Type B pancreatic cell (in vitro differentiated cells): ENCODE results near the gene COX6B1. TPM values are rescaled to one million over a fixed set of nuclear protein-coding genes. Genes with fewer than 3 reads are reported as not detected.
A peak's percentile ranks its signal among the peaks of the same experiment; 100 is the strongest.

ENCODE experiments used
- DNase-seq: peaks from one replicate; pipeline ENCODE4 v3.0.0; 2021; ENCODE audit warnings: mixed read lengths; ENCODE audit not compliant: unreplicated experiment; ENCODE audit errors: extremely low spot score
- H3K27ac Mint-ChIP-seq: 2 replicates; pipeline ENCODE4 v1.8.0; 2021; ENCODE audit warnings: mild to moderate bottlenecking, mixed read lengths
- H3K27me3 Mint-ChIP-seq: 2 replicates; pipeline ENCODE4 v1.8.0; 2021; ENCODE audit warnings: mixed read lengths
- H3K36me3 Mint-ChIP-seq: 2 replicates; pipeline ENCODE4 v1.8.0; 2021; ENCODE audit warnings: mixed read lengths
- H3K4me1 Mint-ChIP-seq: one replicate; pipeline ENCODE4 v1.8.0; 2021; ENCODE audit warnings: mixed read lengths; ENCODE audit not compliant: unreplicated experiment
- H3K4me3 Mint-ChIP-seq: 2 replicates; pipeline ENCODE4 v1.8.0; 2021; ENCODE audit warnings: mild to moderate bottlenecking, mixed read lengths
- H3K9me3 Mint-ChIP-seq: 2 replicates; pipeline ENCODE4 v1.8.0; 2021; ENCODE audit warnings: mixed read lengths
- total RNA-seq: library from RNA; stranded (reverse); gene quantifications from 2 replicates; pipeline ENCODE4 v1.2.1, GENCODE V29; 2021; ENCODE audit warnings: low replicate concordance
- TF ChIP-seq, protein P1 (sequence below): fragments of 200-600 bp; sonication (generic); conservative IDR thresholded peaks from 2 replicates; pipeline ENCODE4 v1.5.0; 2021; ENCODE audit warnings: antibody characterized with exemption, mild to moderate bottlenecking

The COX6B1 gene
- total RNA-seq, 1 donor from 2014 or later = 408 TPM

- no peak overlapping the region for H3K4me3 Mint-ChIP-seq
- DNase-seq = no peak
- peaks cover 5% of the 10 kb centered on the region for H3K4me1 Mint-ChIP-seq
- no peaks in the 10 kb centered on the region for H3K36me3 Mint-ChIP-seq
- peaks cover 8% of the 10 kb centered on the region for H3K9me3 Mint-ChIP-seq
- no peak overlapping the region for H3K27ac Mint-ChIP-seq
- TF ChIP-seq, protein P1, sequence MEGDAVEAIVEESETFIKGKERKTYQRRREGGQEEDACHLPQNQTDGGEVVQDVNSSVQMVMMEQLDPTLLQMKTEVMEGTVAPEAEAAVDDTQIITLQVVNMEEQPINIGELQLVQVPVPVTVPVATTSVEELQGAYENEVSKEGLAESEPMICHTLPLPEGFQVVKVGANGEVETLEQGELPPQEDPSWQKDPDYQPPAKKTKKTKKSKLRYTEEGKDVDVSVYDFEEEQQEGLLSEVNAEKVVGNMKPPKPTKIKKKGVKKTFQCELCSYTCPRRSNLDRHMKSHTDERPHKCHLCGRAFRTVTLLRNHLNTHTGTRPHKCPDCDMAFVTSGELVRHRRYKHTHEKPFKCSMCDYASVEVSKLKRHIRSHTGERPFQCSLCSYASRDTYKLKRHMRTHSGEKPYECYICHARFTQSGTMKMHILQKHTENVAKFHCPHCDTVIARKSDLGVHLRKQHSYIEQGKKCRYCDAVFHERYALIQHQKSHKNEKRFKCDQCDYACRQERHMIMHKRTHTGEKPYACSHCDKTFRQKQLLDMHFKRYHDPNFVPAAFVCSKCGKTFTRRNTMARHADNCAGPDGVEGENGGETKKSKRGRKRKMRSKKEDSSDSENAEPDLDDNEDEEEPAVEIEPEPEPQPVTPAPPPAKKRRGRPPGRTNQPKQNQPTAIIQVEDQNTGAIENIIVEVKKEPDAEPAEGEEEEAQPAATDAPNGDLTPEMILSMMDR = no peak
- H3K27me3 Mint-ChIP-seq = no peaks in the 10 kb centered on the region
Measured at GRCh38 chr19:35609851-35610353, 38.2 kb upstream of the COX6B1 start.

- TF ChIP-seq, protein P1 = peak; percentile 20
- peak overlapping the region; percentile 92 for H3K4me3 Mint-ChIP-seq
- peak overlapping the region; percentile 90 for H3K27ac Mint-ChIP-seq
- H3K9me3 Mint-ChIP-seq = peaks cover 8% of the 10 kb centered on the region
- no peaks in the 10 kb centered on the region for H3K27me3 Mint-ChIP-seq
- H3K4me1 Mint-ChIP-seq = peaks cover 5% of the 10 kb centered on the region
- no peak for DNase-seq
- no peaks in the 10 kb centered on the region for H3K36me3 Mint-ChIP-seq
Measured at GRCh38 chr19:35612224-35612558, 35.9 kb upstream of the COX6B1 start.

DNA sequence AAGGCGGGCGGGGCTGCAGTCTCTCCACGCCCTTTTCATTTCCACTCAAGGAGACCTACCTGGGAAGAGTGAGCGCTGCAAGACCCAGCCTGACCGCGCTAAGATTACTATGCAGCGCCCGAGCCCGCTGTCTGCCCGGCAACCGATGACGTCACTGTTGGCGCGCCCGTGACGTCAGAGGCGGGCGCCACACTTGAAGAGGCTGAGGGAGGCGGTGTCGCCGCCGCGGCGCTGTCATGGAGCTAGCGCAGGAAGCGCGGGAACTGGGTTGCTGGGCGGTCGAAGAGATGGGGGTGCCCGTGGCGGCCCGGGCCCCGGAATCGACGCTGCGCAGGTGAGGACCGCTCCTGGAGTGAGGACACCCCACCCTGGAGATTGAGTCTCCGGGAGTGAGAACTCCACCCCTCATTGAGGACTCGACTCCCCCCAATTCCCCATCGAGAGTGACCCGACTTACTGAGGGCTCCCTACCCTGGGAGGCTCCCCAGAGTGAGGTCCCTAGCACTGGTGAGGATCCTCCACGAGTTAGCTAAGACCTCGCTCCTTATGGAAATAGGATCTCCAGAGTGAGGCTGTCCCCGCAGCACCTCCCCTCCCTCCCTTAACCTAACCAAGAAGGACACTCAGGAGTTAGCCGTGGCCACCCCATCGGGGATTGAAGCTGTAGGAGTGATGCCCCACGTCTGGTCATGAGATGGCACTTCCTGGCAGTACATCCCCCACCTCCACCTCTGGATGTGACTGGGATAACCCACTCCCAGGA, 35.4 kb upstream of the COX6B1 start, which contains the start of gene HAUS5:
Gene HAUS5 (plus strand): TSS at position 177 of the 763 bp plus-strand sequence. CDS start 60 bp downstream, at position 237.
- peak within 1 kb of the TSS; percentile 92 for H3K4me3 Mint-ChIP-seq
- H3K36me3 Mint-ChIP-seq = no peaks in the 10 kb centered on the region
- H3K27me3 Mint-ChIP-seq = no peaks in the 10 kb centered on the region
- H3K9me3 Mint-ChIP-seq = peaks cover 4% of the 10 kb centered on the region
- H3K4me1 Mint-ChIP-seq = peaks cover 5% of the 10 kb centered on the region
- DNase-seq = peak; percentile 97
- TF ChIP-seq, protein P1 = no peak
- H3K27ac Mint-ChIP-seq = peak within 1 kb of the TSS; percentile 90

DNA sequence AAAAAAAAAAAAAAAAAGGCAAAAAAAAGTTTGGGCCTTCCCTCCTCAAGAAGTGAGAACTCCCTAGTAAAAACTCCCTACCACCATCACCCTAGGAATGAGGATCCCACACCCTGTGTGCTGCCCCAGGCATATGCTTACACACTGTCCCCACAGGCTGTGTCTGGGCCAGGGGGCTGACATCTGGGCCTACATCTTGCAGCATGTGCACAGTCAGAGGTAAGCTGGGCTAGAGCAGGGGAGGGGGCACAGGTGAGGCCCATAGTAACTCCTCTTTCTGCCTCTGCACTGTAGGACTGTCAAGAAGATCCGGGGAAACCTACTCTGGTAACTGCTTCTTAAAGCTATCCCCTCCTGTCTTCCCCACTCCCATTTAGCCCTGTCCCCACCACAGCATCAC, 34.5 kb upstream of the COX6B1 start:
- no peaks in the 10 kb centered on the region for H3K36me3 Mint-ChIP-seq
- no peak for DNase-seq
- TF ChIP-seq, protein P1 = no peak
- H3K4me1 Mint-ChIP-seq = peaks cover 5% of the 10 kb centered on the region
- no peaks in the 10 kb centered on the region for H3K9me3 Mint-ChIP-seq
- H3K4me3 Mint-ChIP-seq = peak overlapping the region; percentile 92
- H3K27ac Mint-ChIP-seq = no peak overlapping the region
- H3K27me3 Mint-ChIP-seq = no peaks in the 10 kb centered on the region

GRCh38 chr19:35615036-35615435, 33.1 kb upstream of the COX6B1 start:
- no peak overlapping the region for H3K27ac Mint-ChIP-seq
- no peaks in the 10 kb centered on the region for H3K27me3 Mint-ChIP-seq
- H3K9me3 Mint-ChIP-seq = no peaks in the 10 kb centered on the region
- TF ChIP-seq, protein P1 = no peak
- H3K36me3 Mint-ChIP-seq = no peaks in the 10 kb centered on the region
- DNase-seq = no peak
- no peak overlapping the region for H3K4me3 Mint-ChIP-seq
- H3K4me1 Mint-ChIP-seq = peaks cover 5% of the 10 kb centered on the region
